Activated naive CD4-positive, alpha-beta T cell treated with anti-CD3 and anti-CD28 coated beads, Interleukin-2, amount 50 U/mL, for 72 hours (primary cell): Measurements from ENCODE around the gene MRPL54. TPM values are rescaled to one million over a fixed set of nuclear protein-coding genes. Genes with fewer than 3 reads are reported as not detected.

Experiments used
- ATAC-seq, 2 donors: fragments of 150-1000 bp; cut with Tn5 transposase; 2 replicates each; pipeline ENCODE4 v1.10.0; 2021; ENCODE audit warnings: mild to moderate bottlenecking in 2 of 2, moderate library complexity in 2 of 2
- DNase-seq, 2 donors: peaks; one replicate each; pipeline ENCODE4 v3.0.0; 2021 to 2022; ENCODE audit warnings: low spot score in 2 of 2
- H3K27ac Mint-ChIP-seq, 2 donors: one replicate each; pipeline ENCODE4 v1.8.0; 2022; ENCODE audit warnings: mild to moderate bottlenecking in 2 of 2, mixed read lengths in 2 of 2
- H3K36me3 Mint-ChIP-seq, 2 donors: one replicate each; pipeline ENCODE4 v1.8.0; 2022; ENCODE audit warnings: mixed read lengths in 2 of 2
- H3K9me3 Mint-ChIP-seq, 2 donors: one replicate each; pipeline ENCODE4 v1.8.0; 2022; ENCODE audit warnings: mixed read lengths in 2 of 2
- total RNA-seq, 2 donors: library from RNA; stranded (reverse); gene quantifications; one replicate each; pipeline ENCODE4 v1.2.3, GENCODE V29; 2022

The MRPL54 gene
- total RNA-seq = 10 to 100 TPM; 15.7 to 68.7 TPM

DNA sequence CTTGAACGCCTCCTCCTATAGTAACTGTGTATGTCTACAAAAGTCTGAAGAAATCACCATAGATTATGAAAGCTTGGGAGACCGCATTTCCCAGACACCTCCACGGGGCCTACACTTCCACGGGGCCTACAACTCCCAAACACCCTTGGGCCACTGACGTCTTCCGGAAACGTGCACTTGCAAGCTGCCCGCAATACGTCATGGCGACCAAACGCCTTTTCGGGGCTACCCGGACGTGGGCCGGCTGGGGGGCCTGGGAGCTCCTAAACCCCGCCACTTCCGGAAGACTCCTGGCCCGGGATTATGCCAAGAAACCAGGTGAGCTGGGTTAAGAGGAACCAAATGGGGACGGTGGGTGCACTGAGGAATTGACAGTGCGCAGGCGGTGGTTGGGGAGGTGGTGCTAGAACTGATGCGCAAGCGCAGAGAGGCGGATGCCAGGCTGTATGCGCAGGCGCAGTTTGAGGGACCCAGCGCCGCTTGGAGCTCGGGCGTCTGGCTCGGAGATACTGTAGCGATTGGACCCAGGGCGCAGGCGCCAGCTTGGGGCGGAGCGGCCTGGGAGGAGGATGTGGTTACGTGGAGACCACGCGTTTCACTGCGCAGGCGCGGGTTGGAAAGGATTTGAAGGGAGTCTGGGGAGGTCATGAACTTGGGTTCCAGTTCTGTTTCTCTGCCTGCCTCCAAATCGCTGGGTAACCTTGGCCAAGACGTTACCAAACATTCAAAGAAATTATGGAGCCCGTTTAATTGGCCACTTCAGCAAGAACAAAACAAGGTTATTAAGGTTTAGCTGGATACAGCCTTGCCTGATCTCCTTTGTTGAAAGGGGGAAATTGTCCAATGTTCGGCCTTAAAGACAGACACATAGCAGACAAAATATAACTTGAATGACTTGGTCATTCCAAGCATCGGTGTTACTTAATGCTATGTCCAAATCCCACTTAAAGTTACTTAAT is at the start of gene MRPL54:
Gene MRPL54, plus strand, starts transcription at position 182 of the 959 bp plus-strand sequence. Its CDS starts 19 bp downstream, at position 201.
- H3K9me3 Mint-ChIP-seq = no peaks in the 10 kb centered on the region
- H3K27ac Mint-ChIP-seq = peak within 1 kb of the TSS; percentile 98 to 99
- ATAC-seq (peak; percentile 87 to 88), DNase-seq (peak; percentile 99 to 100)
- peaks cover 7 to 14% of the 10 kb centered on the region in 2 donors for H3K36me3 Mint-ChIP-seq

DNA sequence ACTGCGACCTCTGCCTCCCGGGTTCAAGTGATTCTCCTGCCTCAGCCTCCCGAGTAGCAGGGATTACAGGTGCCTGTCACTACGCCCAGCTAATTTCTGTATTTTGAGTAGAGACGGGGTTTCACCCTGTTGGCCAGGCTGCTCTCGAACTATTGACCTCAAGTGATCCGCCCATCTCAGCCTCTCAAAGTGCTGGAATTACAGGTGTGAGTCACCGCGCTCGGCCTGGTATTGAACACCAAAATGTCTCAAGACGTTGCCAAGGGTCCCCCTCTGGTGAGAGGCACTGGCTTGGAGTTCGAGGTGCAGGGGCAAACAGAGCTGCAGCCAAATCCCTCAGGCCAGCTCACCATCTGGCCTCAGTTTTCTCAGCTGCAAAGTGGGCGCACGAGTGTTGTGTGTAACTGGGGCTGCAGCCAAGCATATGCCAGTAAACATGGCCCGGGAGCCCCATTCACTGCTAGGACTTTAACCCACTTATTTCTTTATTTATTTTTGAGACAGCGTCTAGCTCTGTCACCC is 46.3 kb upstream of the MRPL54 start:
- Mint-ChIP-seq H3K9me3 (no peaks in the 10 kb centered on the region), H3K36me3 (no peaks in the 10 kb centered on the region), H3K27ac (peak overlapping the region in 1 of 2 donors; percentile 44)
- DNase-seq (no peak), ATAC-seq (no peak)

DNA sequence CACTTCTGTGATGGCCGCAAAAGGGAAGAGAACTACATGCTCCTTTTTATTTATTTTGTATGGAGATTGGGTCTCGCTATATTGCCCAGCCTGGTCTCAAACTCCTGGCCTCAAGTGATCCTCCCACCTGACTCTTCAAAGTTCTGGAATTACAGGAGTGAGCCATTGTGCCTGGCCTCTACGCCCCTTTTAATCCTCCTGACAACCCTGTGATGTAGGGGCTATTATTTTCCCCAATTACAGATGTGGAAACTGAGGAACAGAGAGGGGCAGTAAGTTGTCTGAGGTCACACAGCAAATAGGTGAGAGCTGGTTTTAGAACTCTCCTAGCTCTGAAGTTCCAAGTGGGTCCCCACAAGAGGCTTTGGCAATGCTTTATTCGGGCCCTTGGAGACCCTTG is 42.6 kb upstream of the MRPL54 start:
- no peaks in the 10 kb centered on the region for H3K9me3 Mint-ChIP-seq
- H3K36me3 Mint-ChIP-seq = no peaks in the 10 kb centered on the region
- no peak overlapping the region for H3K27ac Mint-ChIP-seq
- ATAC-seq (no peak), DNase-seq (no peak)

GRCh38 chr19:3720349-3720917 is 42.0 kb upstream of the MRPL54 start:
- H3K9me3 Mint-ChIP-seq = no peaks in the 10 kb centered on the region
- ATAC-seq = no peak
- no peaks in the 10 kb centered on the region for H3K36me3 Mint-ChIP-seq
- H3K27ac Mint-ChIP-seq = no peak overlapping the region
- no peak for DNase-seq

DNA sequence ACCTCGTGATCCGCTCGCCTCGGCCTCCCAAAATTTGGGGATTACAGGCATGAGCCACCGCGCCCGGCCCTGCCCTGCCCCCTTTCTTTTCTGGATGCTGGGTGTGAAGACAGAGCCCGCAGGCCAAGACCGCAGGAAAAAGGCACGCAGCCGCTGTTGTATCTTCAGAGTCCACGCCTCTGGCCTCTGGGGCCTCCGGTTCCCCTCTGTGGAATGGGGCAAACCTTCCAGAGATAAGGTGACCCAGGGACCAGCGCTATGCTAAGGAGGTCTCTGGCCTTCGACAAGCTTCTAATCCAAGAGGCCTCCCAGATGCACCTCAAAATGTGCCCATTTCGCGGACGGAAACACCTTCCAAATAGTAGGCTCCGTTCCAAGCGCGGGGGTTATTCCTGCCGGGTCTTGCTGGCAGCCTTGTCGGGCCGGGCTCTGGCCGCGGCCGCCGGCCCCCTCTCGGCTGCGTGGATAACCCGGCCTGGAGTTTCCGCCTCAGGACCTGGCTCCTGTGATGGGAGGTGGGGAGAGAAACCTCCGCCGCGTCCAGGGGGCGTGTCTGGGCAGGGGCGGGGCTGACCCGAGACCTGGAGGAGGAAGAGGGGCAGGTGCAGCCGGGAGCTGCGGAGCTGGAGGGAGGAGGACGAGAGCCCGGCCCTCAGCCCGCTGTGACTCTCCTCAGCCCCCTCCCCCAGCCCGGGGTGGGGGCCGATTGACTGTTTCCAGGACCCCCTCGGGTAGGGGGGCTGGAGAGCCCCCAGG is 41.2 kb upstream of the MRPL54 start:
- DNase-seq (peak; percentile 84 to 94), ATAC-seq (peak; percentile 82 to 85)
- Mint-ChIP-seq H3K36me3 (no peaks in the 10 kb centered on the region), H3K27ac (peak overlapping the region in 1 of 2 donors; percentile 57), H3K9me3 (no peaks in the 10 kb centered on the region)

- Mint-ChIP-seq H3K27ac (peak overlapping the region in 1 of 2 donors; percentile 57), H3K9me3 (no peaks in the 10 kb centered on the region), H3K36me3 (no peaks in the 10 kb centered on the region)
- DNase-seq (no peak), ATAC-seq (peak in 1 of 2 donors; percentile 15)
These were observed 40.5 kb upstream of the MRPL54 start for GRCh38 chr19:3721887-3722442.

- no peak for ATAC-seq
- Mint-ChIP-seq H3K9me3 (no peaks in the 10 kb centered on the region), H3K36me3 (no peaks in the 10 kb centered on the region), H3K27ac (no peak overlapping the region)
- DNase-seq = no peak
These were observed 39.9 kb upstream of the MRPL54 start for GRCh38 chr19:3722443-3723109.

GRCh38 chr19:3723110-3723488 is 39.4 kb upstream of the MRPL54 start:
- Mint-ChIP-seq H3K27ac (no peak overlapping the region), H3K36me3 (no peaks in the 10 kb centered on the region), H3K9me3 (no peaks in the 10 kb centered on the region)
- no peak for ATAC-seq
- no peak for DNase-seq

GRCh38 chr19:3723883-3724282 is 38.6 kb upstream of the MRPL54 start:
- Mint-ChIP-seq H3K27ac (no peak overlapping the region), H3K36me3 (no peaks in the 10 kb centered on the region), H3K9me3 (no peaks in the 10 kb centered on the region)
- no peak for ATAC-seq
- no peak for DNase-seq

DNA sequence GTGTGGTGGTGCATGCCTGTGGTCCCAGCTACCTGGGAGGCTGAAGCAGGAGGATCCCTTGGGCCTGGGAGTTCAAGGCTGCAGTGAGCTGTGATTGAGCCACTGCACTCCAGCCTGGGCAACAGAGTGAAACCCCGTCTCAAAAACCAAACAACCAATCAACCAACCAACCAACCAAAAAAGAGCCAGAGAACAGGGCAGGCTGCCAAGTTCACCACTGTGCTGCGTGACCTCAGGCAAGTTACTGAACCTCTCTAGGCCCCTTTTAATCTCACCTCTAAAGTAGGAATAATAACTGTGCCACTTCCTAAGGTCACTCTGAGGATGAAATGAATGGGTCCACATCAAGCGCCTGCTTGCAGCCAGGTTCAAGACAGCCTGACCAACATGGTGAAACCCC is 37.4 kb upstream of the MRPL54 start:
- no peak for DNase-seq
- ATAC-seq = no peak
- Mint-ChIP-seq H3K27ac (no peak overlapping the region), H3K36me3 (no peaks in the 10 kb centered on the region), H3K9me3 (no peaks in the 10 kb centered on the region)

- no peak for DNase-seq
- no peak overlapping the region for H3K27ac Mint-ChIP-seq
- ATAC-seq = no peak
- H3K36me3 Mint-ChIP-seq = no peaks in the 10 kb centered on the region
- H3K9me3 Mint-ChIP-seq = no peaks in the 10 kb centered on the region
These were observed 36.7 kb upstream of the MRPL54 start for GRCh38 chr19:3725640-3726310.

- no peaks in the 10 kb centered on the region for H3K9me3 Mint-ChIP-seq
- no peak for ATAC-seq
- DNase-seq = no peak
- H3K36me3 Mint-ChIP-seq = no peaks in the 10 kb centered on the region
- H3K27ac Mint-ChIP-seq = no peak overlapping the region
These were observed 32.0 kb upstream of the MRPL54 start for GRCh38 chr19:3730457-3730958.

DNA sequence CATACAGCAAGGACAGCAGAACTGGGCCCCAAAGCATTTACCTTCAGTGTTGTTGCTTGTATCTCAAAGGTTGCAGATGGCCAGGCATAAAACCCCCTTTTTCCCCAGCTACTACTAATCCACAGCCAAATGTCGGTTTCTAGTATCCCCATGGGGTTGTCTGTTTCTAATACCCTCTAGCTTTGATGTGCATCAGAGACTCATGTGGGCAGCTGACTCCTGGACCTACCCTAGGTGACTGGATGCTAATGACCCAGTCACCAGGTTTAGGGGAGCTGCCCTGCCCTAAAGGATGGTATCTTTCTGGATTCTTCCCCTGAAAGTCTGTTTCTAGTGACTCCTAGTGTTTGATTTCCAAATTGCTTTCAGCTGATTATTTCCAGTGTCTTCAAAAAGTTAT is 30.4 kb upstream of the MRPL54 start:
- H3K9me3 Mint-ChIP-seq = no peaks in the 10 kb centered on the region
- no peaks in the 10 kb centered on the region for H3K36me3 Mint-ChIP-seq
- H3K27ac Mint-ChIP-seq = no peak overlapping the region
- DNase-seq = no peak
- no peak for ATAC-seq

DNA sequence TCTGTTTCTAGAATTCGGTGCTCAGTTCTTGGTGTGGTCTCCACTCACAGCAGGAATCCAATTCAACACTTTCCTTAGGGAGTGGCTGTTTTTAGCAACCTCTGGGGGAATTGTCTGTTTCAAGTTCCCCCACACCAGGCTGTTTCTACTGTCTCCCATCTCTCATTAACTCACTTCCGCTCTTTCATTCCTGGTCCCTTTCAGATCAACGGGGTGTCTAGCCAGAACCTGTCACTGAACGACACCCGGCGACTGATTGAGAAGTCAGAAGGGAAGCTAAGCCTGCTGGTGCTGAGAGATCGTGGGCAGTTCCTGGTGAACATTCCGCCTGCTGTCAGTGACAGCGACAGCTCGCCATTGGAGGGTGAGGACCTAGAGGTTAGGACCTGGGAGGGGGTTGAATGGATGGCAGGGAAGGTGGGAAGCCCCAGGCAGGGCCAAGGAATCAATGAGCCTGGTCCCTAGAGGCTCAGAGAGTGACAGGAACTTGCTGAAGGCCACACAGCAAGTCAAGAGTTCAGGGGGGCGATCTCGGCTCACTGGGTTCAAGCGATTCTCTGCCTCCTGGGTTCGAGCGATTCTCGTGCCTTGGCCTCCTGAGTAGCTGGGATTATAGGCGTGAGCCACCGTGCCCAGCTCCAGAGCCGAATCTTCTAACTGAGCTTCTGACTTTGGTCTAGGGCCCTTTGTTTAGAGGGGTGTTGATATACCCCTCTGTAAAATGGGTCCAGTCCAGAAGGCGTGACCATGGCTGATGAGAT is 28.8 kb upstream of the MRPL54 start:
- H3K9me3 Mint-ChIP-seq = no peaks in the 10 kb centered on the region
- DNase-seq = no peak
- no peaks in the 10 kb centered on the region for H3K36me3 Mint-ChIP-seq
- H3K27ac Mint-ChIP-seq = no peak overlapping the region
- no peak for ATAC-seq

GRCh38 chr19:3734310-3734600 is 28.2 kb upstream of the MRPL54 start:
- no peak for DNase-seq
- no peaks in the 10 kb centered on the region for H3K9me3 Mint-ChIP-seq
- ATAC-seq = no peak
- no peak overlapping the region for H3K27ac Mint-ChIP-seq
- no peaks in the 10 kb centered on the region for H3K36me3 Mint-ChIP-seq
